ENCODE measurements around the gene MRPL3. TPM values are rescaled to one million over a fixed set of nuclear protein-coding genes. Genes with fewer than 3 reads are reported as not detected.

MRPL3 gene
- total and polyA plus RNA-seq, 2 donors (not counting 3 experiments of a cell fraction or from before 2014, with no cell fraction given): 49.6 to 68.2 TPM

GRCh38 chr3:131546441-131546840 is 43.7 kb upstream of the MRPL3 start:
- no peaks in the 10 kb centered on the region for H3K9me1 ChIP-seq (replicated peaks; ENCODE audit: control insufficient read depth, extremely low read depth, insufficient read depth, low read length)
- H3K4me3 ChIP-seq (replicated peaks in 1 of 3; ENCODE audit: insufficient read depth in 1 of 3, low read depth in 1 of 3, low read length in 3 of 3): no peak overlapping the region
- no TSS peak for BruUV-seq (replicated peaks)
- peaks cover 2 to 6% of the 10 kb centered on the region in 2 experiments for H3K27me3 ChIP-seq (ENCODE audit: control insufficient read depth in 2 of 2, insufficient read depth in 2 of 2, low read length in 2 of 2)
- DNase-seq (ENCODE audit: low read depth, low spot score): no peak
- dilution Hi-C loops (cut with MboI; ENCODE audit: extremely low pct_ligation_motif_present, low sequenced_read_pairs): no loop called here
- H3K36me3 ChIP-seq (ENCODE audit: control insufficient read depth in 2 of 2, extremely low read depth in 1 of 2, insufficient read depth in 2 of 2, low read length in 2 of 2): no peaks in the 10 kb centered on the region
- CTCF ChIA-PET: no interaction called here
- H4K20me1 ChIP-seq (replicated peaks; ENCODE audit: control insufficient read depth, extremely low read depth, insufficient read depth, low read length): no peaks in the 10 kb centered on the region
- no peaks in the 10 kb centered on the region for H3K9me3 ChIP-seq (replicated peaks; ENCODE audit: control insufficient read depth, insufficient read depth, low read length)
- H3K9ac ChIP-seq (replicated peaks; ENCODE audit: extremely low read depth, insufficient read depth, low read length): no peak overlapping the region
- no peak overlapping the region for H2AFZ ChIP-seq (ENCODE audit: low read depth, low read length)
- FAIRE-seq: no peak
- H3K4me2 ChIP-seq (ENCODE audit: insufficient read depth, low read length): no peak overlapping the region
- H3K27ac ChIP-seq (ENCODE audit: insufficient read depth, low read depth, low read length): no peak overlapping the region
- intact Hi-C loops (cut with micrococcal nuclease): loop anchor here (5.0 kb wide), 1 partner anchor 481 kb away; no protein-coding TSS in a partner anchor
- POLR2A ChIA-PET: no interaction called here
- peaks cover 5% of the 10 kb centered on the region for H3K4me1 ChIP-seq (ENCODE audit: control insufficient read depth, extremely low read depth, insufficient read depth, low read length)
- no peak for TF ChIP-seq GATA2 (IDR thresholded peaks at IDR 0.05; ENCODE audit: insufficient read depth, insufficient read length, low read depth, low read length)
- no peak for TF ChIP-seq CTCF (IDR thresholded peaks at IDR 0.05; ENCODE audit: extremely low read depth in 1 of 2, insufficient read depth in 1 of 2, low read depth in 1 of 2, low read length in 2 of 2)
- no peak for TF ChIP-seq POLR2AphosphoS5 (IDR thresholded peaks at IDR 0.05; ENCODE audit: insufficient read depth, low read depth, low read length)
- no peak for TF ChIP-seq EZH2 (IDR thresholded peaks at IDR 0.05; ENCODE audit: borderline replicate concordance, low read depth, low read length, severe bottlenecking)
- no peak for TF ChIP-seq FOS (IDR thresholded peaks at IDR 0.05; ENCODE audit: borderline replicate concordance, insufficient read depth, low read length)
- no peaks in the 10 kb centered on the region for H3K79me2 ChIP-seq (ENCODE audit: control insufficient read depth, insufficient read depth, low read length)

GRCh38 chr3:131544557-131544956 is 41.8 kb upstream of the MRPL3 start:
- H3K4me3 ChIP-seq (replicated peaks in 1 of 3; ENCODE audit: insufficient read depth in 1 of 3, low read depth in 1 of 3, low read length in 3 of 3): no peak overlapping the region
- H4K20me1 ChIP-seq (replicated peaks; ENCODE audit: control insufficient read depth, extremely low read depth, insufficient read depth, low read length): no peaks in the 10 kb centered on the region
- H3K9ac ChIP-seq (replicated peaks; ENCODE audit: extremely low read depth, insufficient read depth, low read length): no peak overlapping the region
- no TSS peak for BruUV-seq (replicated peaks)
- TF ChIP-seq MAX (IDR thresholded peaks at IDR 0.05; ENCODE audit: insufficient read depth, insufficient read length) (no peak), MYC (IDR thresholded peaks at IDR 0.05; ENCODE audit: low read depth, low read length) (no peak), FOS (IDR thresholded peaks at IDR 0.05; ENCODE audit: borderline replicate concordance, insufficient read depth, low read length) (no peak), CTCF (IDR thresholded peaks at IDR 0.05; ENCODE audit: extremely low read depth in 1 of 2, insufficient read depth in 1 of 2, low read depth in 1 of 2, low read length in 2 of 2) (no peak), POLR2AphosphoS5 (IDR thresholded peaks at IDR 0.05; ENCODE audit: insufficient read depth, low read depth, low read length) (no peak), GATA2 (IDR thresholded peaks at IDR 0.05; ENCODE audit: insufficient read depth, insufficient read length, low read depth, low read length) (no peak), POLR2A (IDR thresholded peaks at IDR 0.05; ENCODE audit: low read depth, low read length) (no peak), EZH2 (IDR thresholded peaks at IDR 0.05; ENCODE audit: borderline replicate concordance, low read depth, low read length, severe bottlenecking) (no peak), JUN (IDR thresholded peaks at IDR 0.05; ENCODE audit: borderline replicate concordance, insufficient read depth, insufficient read length, low read depth) (no peak)
- H3K79me2 ChIP-seq (ENCODE audit: control insufficient read depth, insufficient read depth, low read length): no peaks in the 10 kb centered on the region
- no peak overlapping the region for H3K27ac ChIP-seq (ENCODE audit: insufficient read depth, low read depth, low read length)
- H3K4me2 ChIP-seq (ENCODE audit: insufficient read depth, low read length): no peak overlapping the region
- H3K4me1 ChIP-seq (ENCODE audit: control insufficient read depth, extremely low read depth, insufficient read depth, low read length): peaks cover 5% of the 10 kb centered on the region
- no peaks in the 10 kb centered on the region for H3K9me1 ChIP-seq (replicated peaks; ENCODE audit: control insufficient read depth, extremely low read depth, insufficient read depth, low read length)
- no peaks in the 10 kb centered on the region for H3K9me3 ChIP-seq (replicated peaks; ENCODE audit: control insufficient read depth, insufficient read depth, low read length)
- dilution Hi-C loops (cut with MboI; ENCODE audit: extremely low pct_ligation_motif_present, low sequenced_read_pairs): no loop called here
- DNase-seq (ENCODE audit: low read depth, low spot score) (no peak), FAIRE-seq (no peak)
- CTCF ChIA-PET: interaction anchor here (1.0 to 1.6 kb wide), 3 partner anchors 13 to 153 kb away, joined by 3 to 5 read pairs (median 3); no protein-coding TSS in a partner anchor
- POLR2A ChIA-PET: no interaction called here
- no peaks in the 10 kb centered on the region for H3K36me3 ChIP-seq (ENCODE audit: control insufficient read depth in 2 of 2, extremely low read depth in 1 of 2, insufficient read depth in 2 of 2, low read length in 2 of 2)
- H3K27me3 ChIP-seq (ENCODE audit: control insufficient read depth in 2 of 2, insufficient read depth in 2 of 2, low read length in 2 of 2): peaks cover 0 to 6% of the 10 kb centered on the region in 2 experiments
- H2AFZ ChIP-seq (ENCODE audit: low read depth, low read length): no peak overlapping the region
- intact Hi-C loops (cut with micrococcal nuclease): no loop called here
